Anterior cingulate cortex (tissue), 58 donors: ENCODE data around the gene KCNG4.

Experiments
- DNase-seq, 58 donors: peaks; one replicate each; lab custom pipeline; 2025; lab: John Stamatoyannopoulos, UW

The KCNG4 gene

DNA sequence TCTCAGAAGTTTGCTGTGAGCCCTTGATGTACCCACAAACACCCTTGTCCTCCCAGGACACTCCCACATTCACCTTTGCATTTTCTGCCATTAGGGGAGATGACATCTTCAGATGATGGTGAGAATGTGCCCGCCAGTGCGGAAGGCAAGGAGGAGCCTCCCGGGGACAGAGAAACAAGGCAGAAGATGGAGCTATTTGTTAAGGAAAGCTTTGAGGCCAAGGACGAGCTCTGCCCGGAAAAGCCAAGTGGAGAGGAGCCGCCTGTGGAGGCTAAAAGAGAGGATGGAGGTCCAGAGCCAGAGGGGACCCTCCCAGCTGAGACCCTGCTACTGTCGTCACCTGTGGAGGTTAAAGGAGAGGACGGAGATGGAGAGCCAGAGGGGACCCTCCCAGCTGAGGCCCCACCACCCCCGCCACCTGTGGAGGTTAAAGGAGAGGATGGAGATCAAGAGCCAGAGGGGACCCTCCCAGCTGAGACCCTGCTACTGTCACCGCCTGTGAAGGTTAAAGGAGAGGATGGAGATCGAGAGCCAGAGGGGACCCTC lies 70.0 kb downstream of the KCNG4 start:
- no peak for DNase-seq
